ENCODE measurements around the gene CD7.
A peak's percentile ranks its signal among the peaks of the same experiment; 100 is the strongest.

CD7 gene

GRCh38 chr17:82301300-82301915, 16.0 kb downstream of the CD7 start:
- DNase-seq (ENCODE audit: low read depth, low spot score), result no peak
- CTCF ChIA-PET, result interaction anchor here (0.9 to 9.4 kb wide), 14 partner anchors 9 to 115 kb away, joined by 3 to 61 read pairs (median 4); partner anchors contain the start of genes CD7, HEXD, OGFOD3 and SECTM1
- H3K4me3 ChIP-seq (ENCODE audit: low read depth, low read length), result no peak overlapping the region
- no peak for TF ChIP-seq CTCF (IDR thresholded peaks at IDR 0.05; ENCODE audit: insufficient read depth, low read length, missing control alignments)
- POLR2A ChIA-PET, result no interaction called here

GRCh38 chr17:82300707-82301270, 16.6 kb downstream of the CD7 start:
- ChIA-PET POLR2A (no interaction called here), CTCF (interaction anchor here (0.9 to 9.4 kb wide), 17 partner anchors 8 to 116 kb away, joined by 3 to 61 read pairs (median 4); partner anchors contain the start of genes CD7, HEXD, OGFOD3 and SECTM1)
- peak; percentile 97 for TF ChIP-seq CTCF (IDR thresholded peaks at IDR 0.05; ENCODE audit: insufficient read depth, low read length, missing control alignments)
- DNase-seq (ENCODE audit: low read depth, low spot score), result no peak
- no peak overlapping the region for H3K4me3 ChIP-seq (ENCODE audit: low read depth, low read length)

GRCh38 chr17:82300228-82300627, 17.2 kb downstream of the CD7 start:
- ChIA-PET CTCF (interaction anchor here (0.7 to 9.4 kb wide), 18 partner anchors 9 to 192 kb away, joined by 3 to 61 read pairs (median 4); partner anchors contain the start of genes CD7, HEXD and OGFOD3), POLR2A (no interaction called here)
- no peak for TF ChIP-seq CTCF (IDR thresholded peaks at IDR 0.05; ENCODE audit: insufficient read depth, low read length, missing control alignments)
- H3K4me3 ChIP-seq (ENCODE audit: low read depth, low read length), result no peak overlapping the region
- no peak for DNase-seq (ENCODE audit: low read depth, low spot score)

- POLR2A ChIA-PET, result no interaction called here
- DNase-seq (ENCODE audit: low read depth, low spot score), result no peak
- TF ChIP-seq CTCF (IDR thresholded peaks at IDR 0.05; ENCODE audit: insufficient read depth, low read length, missing control alignments), result no peak
- H3K4me3 ChIP-seq (ENCODE audit: low read depth, low read length), result no peak overlapping the region
- CTCF ChIA-PET, result interaction anchor here (0.7 to 9.4 kb wide), 13 partner anchors 10 to 117 kb away, joined by 3 to 61 read pairs (median 4); partner anchors contain the start of genes CD7, HEXD and OGFOD3
Measured at GRCh38 chr17:82299452-82299851, 18.0 kb downstream of the CD7 start.

GRCh38 chr17:82298538-82299421, 18.6 kb downstream of the CD7 start:
- POLR2A ChIA-PET, result interaction anchor here (0.6 kb wide), 1 partner anchor 70 kb away, joined by 3 read pairs; the partner anchor contains the start of gene SLC16A3
- DNase-seq (ENCODE audit: low read depth, low spot score), result no peak
- H3K4me3 ChIP-seq (ENCODE audit: low read depth, low read length), result peak overlapping the region; percentile 49
- CTCF ChIA-PET, result interaction anchor here (1.0 to 9.4 kb wide), 12 partner anchors 10 to 118 kb away, joined by 3 to 61 read pairs (median 6); partner anchors contain the start of genes CD7, HEXD and OGFOD3
- TF ChIP-seq CTCF (IDR thresholded peaks at IDR 0.05; ENCODE audit: insufficient read depth, low read length, missing control alignments), result no peak

All from AG04449 (cell line).